Measurements from ENCODE around the gene DNAJC10.
"Not testable (repeated sequence)": the region's sequence is repeated elsewhere in the genome, so short reads cannot be mapped to it uniquely, and the experiment has no call there.

Gene DNAJC10

DNA sequence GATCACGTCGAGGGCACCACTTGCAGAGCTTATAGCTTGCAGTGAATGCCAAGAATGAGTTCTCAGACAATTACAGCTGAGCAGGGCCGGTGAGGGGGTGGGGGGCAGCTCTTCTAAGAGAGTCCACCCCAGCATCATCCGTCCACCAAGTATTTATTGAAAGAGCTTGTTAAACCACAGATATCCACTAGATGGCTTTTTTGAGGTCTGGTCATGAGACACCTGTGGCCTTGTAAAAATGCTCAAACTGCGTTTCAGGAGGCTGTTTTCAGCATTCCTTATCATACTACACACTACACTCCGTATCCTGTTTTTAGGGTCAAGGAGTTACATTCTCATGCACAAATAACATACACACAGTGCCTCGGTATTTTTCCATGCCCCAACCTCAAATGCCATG is 51.5 kb downstream of the DNAJC10 start:
- DNase-seq (ENCODE audit: low read depth): no peak
- H3K4me3 ChIP-seq (ENCODE audit: low read depth, low read length): no peak overlapping the region

DNA sequence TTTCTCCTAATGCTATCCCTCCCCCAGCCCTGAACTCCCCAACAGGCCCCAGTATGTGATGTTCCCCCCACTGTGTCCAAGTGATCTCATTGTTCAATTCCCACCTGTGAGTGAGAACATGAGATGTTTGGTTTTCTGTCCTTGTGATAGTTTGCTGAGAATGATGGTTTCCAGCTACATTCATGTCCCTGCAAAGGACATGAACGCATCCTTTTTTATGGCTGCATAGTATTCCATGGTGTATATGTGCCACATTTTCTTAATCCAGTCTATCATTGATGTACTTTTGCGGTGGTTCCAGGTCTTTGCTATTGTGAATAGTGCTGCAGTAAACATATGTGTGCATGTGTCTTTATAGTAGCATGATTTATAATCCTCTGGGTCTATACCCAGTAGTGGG is 52.9 kb downstream of the DNAJC10 start:
- not testable (repeated sequence) for DNase-seq (ENCODE audit: low read depth); H3K4me3 ChIP-seq (ENCODE audit: low read depth, low read length)

DNA sequence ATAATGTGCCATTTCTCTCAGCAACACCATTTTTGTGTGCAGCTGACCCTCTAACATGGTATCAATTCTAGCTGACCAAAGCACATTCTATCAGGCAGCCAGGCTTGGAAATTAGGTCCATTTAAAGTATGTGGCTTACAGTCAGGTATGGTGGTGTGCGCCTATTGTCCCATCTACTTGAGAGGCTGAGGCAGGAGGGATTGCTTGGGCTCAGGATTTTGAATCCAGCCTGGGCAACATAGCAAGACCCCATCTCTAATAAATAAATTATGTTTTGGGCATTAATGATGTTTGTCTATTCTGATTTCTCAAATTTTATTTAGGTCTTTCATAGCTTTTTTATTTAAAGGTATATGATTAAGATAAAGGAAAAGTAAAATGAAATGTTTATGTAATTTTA is 63.3 kb downstream of the DNAJC10 start:
- no peak for DNase-seq (ENCODE audit: low read depth)

DNA sequence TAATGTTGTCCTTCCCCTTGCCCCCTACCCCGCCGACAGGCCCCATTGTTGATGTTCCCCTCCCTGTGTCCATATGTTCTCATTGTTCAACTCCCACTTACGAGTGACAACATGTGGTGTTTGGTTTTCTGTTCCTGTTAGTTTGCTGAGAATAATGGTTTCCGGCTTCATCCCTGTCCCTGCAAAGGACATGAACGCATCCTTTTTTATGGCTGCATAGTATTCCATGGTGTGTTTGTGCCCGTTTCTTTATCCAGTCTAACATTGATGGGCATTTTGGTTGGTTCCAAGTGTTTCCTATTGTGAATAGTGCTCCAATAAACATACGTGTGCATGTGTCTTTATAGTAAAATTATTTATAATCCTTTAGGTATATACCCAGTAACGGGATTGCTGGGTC is 65.0 kb downstream of the DNAJC10 start:
- not testable (repeated sequence) for H3K4me3 ChIP-seq (ENCODE audit: low read depth, low read length); DNase-seq (ENCODE audit: low read depth)

More for the DNA sequence above, 63.3 kb downstream of the DNAJC10 start:
- no peak overlapping the region for H3K4me3 ChIP-seq (ENCODE audit: low read depth, low read length)

DNA sequence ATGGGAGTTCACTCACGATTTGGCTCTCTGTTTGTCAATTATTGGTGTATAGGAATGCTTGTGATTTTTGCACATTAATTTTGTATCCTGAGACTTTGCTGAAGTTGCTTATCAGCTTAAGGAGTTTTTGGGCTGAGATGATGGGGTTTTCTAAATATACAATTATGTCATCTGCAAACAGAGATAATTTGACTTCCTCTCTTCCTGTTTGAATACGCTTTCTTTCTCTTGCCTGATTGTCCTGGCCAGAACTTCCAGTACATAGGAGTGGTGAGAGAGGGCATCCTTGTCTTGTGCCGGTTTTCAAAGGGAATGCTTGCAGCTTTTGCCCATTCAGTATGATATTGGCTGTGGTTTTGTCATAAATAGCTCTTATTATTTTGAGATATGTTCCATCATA is 66.6 kb downstream of the DNAJC10 start:
- not testable (repeated sequence) for H3K4me3 ChIP-seq (ENCODE audit: low read depth, low read length); DNase-seq (ENCODE audit: low read depth)

DNA sequence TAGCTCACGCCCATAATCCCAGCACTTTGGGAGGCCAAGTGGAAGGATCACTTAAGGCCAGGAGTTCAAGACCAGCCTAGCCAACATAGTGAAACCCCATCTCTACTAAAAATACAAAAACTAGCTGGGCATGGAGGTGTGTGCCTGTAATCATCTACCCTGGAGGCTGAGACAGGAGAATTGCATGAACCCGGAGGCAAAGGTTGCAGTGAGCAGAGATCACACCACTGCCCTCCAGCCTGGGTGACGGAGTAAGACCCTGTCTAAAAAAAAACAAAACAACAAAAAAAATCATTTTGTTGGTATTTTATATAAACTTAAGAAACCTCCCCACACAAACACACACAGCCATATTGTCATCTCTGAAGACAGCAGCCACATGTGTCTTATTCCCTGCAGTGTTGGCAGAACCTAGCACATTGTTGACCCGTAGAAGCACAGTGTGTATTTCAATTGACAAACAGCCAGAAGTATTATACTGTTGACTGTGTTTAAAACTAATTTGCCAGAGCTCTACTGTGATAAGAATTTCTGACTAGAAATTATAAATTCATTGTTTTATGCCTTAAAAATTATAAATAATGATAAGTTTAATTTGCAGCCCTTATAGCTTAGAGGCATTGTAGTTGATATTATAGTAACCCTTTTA is 68.1 kb downstream of the DNAJC10 start:
- H3K4me3 ChIP-seq (ENCODE audit: low read depth, low read length): no peak overlapping the region
- DNase-seq (ENCODE audit: low read depth): no peak

DNA sequence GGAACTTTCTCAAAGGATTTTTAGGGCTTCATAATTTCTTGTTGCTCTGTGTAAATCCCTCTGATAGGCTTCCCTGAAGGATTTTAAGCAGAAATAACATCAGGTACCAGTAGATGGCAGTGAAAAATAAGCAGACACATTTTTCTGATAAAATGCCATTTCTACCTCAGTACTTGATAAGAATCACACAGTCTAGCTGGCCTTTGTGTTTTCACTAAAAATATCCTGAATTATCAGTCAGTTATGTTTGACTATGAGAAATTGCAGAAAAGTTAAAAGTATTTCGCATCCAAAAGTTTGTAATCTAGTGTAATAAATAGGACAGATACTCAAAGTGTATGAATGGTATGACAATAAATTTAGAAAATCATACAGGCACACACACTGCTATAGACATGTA is 68.7 kb downstream of the DNAJC10 start:
- DNase-seq (ENCODE audit: low read depth): no peak
- no peak overlapping the region for H3K4me3 ChIP-seq (ENCODE audit: low read depth, low read length)

DNA sequence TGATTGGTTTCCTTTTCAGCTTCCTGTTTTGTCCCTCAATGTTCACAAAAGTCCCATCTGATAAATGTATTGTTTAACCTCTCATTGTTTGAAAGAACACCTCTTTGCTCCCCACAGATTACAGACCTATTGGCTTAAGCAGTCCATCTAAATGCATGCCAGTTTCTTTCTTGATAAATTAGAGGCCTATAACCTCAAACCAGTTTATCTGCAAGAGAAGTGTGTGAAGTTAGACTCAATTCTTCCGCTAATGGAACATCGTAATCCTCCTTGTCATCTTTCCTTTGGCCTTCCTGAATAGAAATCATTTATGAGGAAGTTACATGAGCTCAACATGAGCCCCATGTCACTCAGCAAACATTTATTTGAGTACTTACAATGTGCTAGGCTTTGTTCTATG is 76.4 kb downstream of the DNAJC10 start:
- H3K4me3 ChIP-seq (ENCODE audit: low read depth, low read length): no peak overlapping the region
- DNase-seq (ENCODE audit: low read depth): no peak

DNA sequence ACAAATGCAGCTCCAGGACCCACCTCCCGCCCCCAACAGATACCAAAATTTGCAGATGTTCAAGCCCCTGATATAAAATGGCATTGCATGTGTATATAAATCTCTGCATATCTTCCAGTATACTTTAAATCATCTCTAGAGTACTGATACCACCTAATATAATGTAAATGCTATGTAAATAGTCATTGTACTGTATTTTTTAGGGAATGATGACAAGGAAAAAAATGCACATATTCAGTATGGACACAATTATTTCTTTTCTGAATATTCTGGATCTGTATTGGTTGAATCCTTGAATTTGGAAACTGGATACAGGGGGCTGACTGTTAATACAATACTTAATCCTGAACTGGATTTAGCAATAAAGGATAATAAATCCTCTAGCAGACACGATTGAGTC is 82.7 kb downstream of the DNAJC10 start:
- no peak overlapping the region for H3K4me3 ChIP-seq (ENCODE audit: low read depth, low read length)
- no peak for DNase-seq (ENCODE audit: low read depth)

DNA sequence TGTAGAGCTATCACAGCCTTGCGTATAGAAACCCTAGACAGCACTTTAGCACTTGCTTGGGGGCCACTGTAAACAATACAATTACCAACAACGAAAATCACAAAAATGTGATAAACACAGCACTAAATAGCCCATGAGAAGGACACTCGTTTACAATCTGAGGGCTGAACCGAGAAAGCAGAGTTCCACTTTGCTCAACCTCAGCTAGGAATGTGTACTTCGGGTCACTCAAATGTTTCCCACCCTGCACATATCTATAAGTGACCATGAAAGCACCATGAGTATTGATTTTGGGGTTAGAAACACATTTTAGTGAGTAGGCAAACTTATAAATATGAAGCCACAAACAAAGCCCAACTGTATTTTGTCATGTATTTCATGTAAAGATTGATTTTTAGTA is 88.1 kb downstream of the DNAJC10 start:
- no peak for DNase-seq (ENCODE audit: low read depth)
- no peak overlapping the region for H3K4me3 ChIP-seq (ENCODE audit: low read depth, low read length)

DNA sequence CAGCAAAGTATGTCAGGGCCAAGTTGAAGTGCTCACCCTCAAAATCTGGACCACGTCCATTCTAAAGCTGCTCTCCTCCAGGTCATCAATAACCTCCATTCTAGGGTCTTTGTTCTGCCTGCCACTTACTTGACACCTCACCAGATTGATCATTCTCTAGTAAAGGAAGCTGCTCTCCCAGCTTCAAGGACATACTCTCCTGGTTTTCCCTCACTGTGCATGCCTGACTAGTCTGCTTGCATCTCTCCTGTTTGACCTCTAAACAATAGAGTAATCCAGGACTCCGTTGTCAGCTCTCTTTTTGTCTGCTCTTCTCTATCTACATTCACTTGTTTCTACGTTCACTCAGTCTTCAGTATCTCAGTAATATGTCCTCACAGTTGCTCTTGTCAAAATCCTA is 91.3 kb downstream of the DNAJC10 start:
- no peak overlapping the region for H3K4me3 ChIP-seq (ENCODE audit: low read depth, low read length)
- no peak for DNase-seq (ENCODE audit: low read depth)

DNA sequence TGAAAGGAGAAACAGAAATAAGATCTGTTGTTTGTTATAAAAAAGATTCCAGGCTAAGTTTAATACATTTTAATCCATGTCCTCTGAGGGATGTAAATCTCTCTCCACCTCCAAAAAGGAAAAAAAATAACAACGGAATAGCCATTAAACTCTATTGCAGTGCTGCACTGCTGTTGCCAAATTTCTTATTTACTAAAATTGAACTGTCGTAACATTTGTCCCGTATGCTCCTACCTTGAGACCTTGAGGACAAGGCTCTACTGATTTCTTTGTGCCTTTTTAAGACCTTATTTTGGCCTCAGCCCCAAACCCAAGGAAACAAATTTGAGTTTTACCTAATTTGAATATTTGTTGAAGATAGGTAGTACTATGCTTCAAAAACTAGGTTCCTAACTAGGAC is 94.0 kb downstream of the DNAJC10 start:
- no peak for DNase-seq (ENCODE audit: low read depth)
- H3K4me3 ChIP-seq (ENCODE audit: low read depth, low read length): no peak overlapping the region

DNA sequence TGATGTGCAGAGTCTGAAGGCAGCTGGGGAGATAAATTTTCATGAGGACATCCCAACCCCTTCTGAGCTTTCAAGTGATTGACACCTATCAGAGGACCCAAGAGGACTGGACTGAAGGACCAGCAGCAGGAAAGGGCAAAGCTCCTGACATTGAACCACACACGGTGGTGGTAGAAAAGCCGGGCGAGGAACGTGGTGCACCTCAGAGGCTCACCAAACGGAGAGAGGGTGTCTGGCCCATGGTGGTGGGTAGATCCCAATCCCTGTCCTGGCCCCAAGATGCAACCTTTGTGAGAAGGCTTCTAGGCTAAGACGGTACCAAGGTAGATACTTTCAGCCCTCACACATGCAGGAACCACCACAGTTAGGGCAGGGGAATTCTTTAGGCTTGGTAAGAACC is 98.3 kb downstream of the DNAJC10 start:
- DNase-seq (ENCODE audit: low read depth): no peak

DNA sequence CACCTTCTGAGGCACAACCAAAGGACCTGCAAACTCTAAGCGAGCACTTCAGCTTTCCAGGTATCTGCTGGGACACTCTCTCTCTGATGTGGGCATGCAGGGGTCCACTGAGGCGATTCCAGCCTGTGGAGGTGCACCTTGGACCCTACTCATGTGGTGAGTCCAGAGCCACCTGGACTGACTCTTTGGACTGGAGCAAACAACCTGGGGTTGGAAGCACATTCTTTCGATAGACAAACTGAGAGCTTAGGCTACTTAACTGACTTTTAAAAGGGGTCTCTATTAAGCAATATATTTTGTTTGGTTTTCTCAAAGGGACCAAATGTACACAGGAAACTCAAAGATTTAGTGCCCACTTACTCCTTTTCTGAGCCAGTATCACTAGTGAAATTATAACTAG is 98.7 kb downstream of the DNAJC10 start:
- H3K4me3 ChIP-seq (ENCODE audit: low read depth, low read length): no peak overlapping the region
- no peak for DNase-seq (ENCODE audit: low read depth)

More for the DNA sequence above, 98.3 kb downstream of the DNAJC10 start:
- no peak overlapping the region for H3K4me3 ChIP-seq (ENCODE audit: low read depth, low read length)

DNA sequence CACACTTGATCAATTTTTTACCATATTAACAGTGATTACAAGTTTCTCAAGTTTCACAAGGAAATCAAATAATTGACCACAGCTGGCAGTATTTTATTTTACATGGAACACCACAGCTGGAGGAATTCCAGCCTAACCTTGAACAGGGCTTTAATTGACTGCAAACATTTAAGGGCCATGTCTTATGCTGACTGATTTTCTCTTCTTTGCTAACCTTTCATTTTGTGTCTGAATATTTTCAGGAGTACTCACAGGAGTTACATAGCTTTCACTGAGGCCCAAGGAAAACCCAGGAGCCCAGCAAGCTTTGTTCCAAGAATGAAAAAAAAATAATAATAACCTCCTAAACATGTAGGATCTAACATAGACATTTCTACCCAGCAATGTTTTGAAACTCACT is 100.8 kb downstream of the DNAJC10 start:
- DNase-seq (ENCODE audit: low read depth): no peak
- H3K4me3 ChIP-seq (ENCODE audit: low read depth, low read length): no peak overlapping the region

DNA sequence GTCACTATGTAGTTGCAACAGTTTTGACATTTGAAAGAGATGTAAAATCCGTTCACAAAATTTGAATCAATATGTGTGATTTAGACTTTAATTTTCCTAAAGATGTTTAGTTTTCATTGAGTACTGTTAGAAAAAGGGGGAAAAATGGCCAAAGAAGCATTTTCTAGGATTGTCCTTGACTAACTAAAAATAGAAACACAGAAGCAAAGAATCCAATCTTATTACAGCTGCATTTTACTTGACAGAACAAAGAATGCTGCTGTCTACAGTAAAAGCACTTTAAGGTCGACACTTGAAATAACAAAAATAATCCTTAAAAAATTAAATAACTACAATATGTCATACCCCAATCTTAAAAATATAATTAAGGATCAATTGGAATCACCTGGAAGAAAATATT is 101.5 kb downstream of the DNAJC10 start:
- H3K4me3 ChIP-seq (ENCODE audit: low read depth, low read length): no peak overlapping the region
- DNase-seq (ENCODE audit: low read depth): no peak

DNA sequence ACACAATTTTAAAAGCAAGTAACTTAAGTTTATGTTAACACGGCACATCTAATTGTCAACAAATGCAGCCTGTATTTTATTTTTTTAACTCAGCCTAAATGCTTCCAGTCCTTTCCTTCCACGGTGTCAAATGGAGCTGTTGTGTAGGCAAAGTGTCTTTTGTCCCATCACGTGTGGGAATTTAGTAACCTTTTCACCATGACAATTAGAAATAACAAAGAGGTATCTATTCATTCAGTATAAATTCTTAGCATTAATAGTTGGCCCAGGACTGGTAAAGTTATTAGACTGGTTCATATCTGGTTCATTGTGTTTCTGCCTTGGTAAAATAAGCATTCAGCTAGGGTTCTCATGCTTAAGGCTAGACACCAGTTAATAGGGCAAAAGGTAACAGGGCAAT is 102.4 kb downstream of the DNAJC10 start:
- no peak overlapping the region for H3K4me3 ChIP-seq (ENCODE audit: low read depth, low read length)
- DNase-seq (ENCODE audit: low read depth): no peak

DNA sequence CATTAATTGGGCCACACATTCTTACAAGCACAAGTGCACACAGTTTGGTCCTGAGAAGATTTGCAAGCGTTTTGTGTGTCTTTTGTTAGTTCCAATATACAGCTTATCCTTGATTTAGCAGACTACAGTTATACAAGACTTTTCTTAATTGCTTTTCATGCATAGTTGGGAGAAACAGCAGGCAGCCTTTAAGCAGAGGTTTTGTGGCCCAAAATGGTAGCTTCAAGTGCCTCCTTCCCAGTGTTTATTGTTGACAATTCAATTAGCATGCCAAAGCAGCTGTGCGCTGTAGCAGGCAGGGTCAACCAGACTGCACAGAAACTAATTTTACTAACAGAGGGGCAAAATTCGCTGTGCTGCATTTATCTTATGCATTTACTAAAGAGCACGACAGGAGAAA is 102.9 kb downstream of the DNAJC10 start:
- H3K4me3 ChIP-seq (ENCODE audit: low read depth, low read length): no peak overlapping the region
- no peak for DNase-seq (ENCODE audit: low read depth)

DNA sequence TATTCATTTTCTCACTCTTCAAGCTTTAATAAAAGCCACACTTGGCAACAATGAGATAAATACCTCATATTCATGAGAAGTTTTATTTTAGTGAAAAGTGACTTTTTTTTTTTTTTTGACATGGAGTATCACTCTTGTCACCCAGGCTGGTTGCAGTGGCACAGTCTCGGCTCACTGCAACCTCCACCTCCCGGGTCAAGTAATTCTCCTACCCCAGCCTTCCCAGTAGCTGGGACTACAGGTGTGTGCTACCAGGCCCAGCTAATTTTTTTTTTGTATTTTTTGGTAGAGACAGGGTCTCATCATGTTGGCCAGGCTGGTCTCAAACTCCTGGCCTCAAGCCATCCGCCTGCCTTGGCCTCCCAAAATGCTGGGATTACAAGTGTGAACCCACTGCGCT is 103.4 kb downstream of the DNAJC10 start:
- no peak overlapping the region for H3K4me3 ChIP-seq (ENCODE audit: low read depth, low read length)
- no peak for DNase-seq (ENCODE audit: low read depth)

DNA sequence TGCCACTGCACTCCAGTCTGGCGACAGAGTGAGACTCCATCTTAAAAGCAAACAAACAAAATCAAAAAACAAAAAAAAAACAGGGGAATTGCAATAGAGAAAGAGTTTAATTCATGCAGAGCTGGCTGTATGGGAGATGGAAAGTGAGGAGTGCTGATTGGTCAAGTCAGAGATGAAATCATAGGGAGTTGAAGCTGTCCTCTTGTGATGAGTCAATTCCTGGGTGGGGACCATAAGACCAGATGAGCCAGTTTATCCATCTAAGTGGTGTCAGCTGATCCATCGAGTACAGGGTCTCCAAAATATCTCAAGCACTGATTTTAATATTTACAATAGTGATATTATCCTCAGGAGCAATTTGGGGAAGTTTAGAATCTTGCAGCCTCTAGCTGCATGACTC is 105.1 kb downstream of the DNAJC10 start:
- H3K4me3 ChIP-seq (ENCODE audit: low read depth, low read length): no peak overlapping the region
- no peak for DNase-seq (ENCODE audit: low read depth)

DNA sequence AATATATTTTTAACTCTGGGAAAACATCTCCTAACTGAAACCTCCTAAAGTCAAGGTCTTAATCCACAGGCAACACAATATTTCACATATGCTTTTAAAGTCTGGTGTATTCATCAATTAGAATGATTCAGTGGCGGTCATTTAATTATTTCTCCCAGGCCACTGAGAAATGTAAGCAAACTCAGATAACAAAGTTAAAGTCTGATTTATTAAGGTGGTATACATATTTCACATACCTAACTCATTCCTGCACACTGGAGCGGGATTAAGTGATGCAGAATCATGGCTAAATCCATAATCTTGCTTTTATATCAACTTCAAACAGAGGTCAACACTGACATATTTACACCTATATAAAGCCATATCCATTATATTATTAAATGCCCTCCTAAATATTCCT is 106.7 kb downstream of the DNAJC10 start:
- H3K4me3 ChIP-seq (ENCODE audit: low read depth, low read length): no peak overlapping the region
- DNase-seq (ENCODE audit: low read depth): no peak

All from skeletal muscle cell (primary cell).